ENCODE measurements around the gene SUMO3. TPM values are rescaled to one million over a fixed set of nuclear protein-coding genes. Genes with fewer than 3 reads are reported as not detected.

SUMO3 gene
- total and polyA plus RNA-seq, 2 experiments from 2014 or later = 90.8 to 103 TPM

GRCh38 chr21:44818640-44819011, 764 bp upstream of the SUMO3 start:
- peaks cover 43% of the 10 kb centered on the region for H3K9me3 Mint-ChIP-seq
- H2AFZ ChIP-seq = peak overlapping the region; percentile 59; the same call in 1 of the 2 replicates
- H3K4me3 Mint-ChIP-seq = peak overlapping the region; percentile 46; the same call in 2 of the 3 replicates
- H3K27me3 Mint-ChIP-seq (ENCODE audit: insufficient read depth, low read depth, poor library complexity) = peaks cover 24% of the 10 kb centered on the region
- peaks cover 31% of the 10 kb centered on the region for H3K79me2 ChIP-seq (replicated peaks; ENCODE audit: insufficient read depth)
- TF ChIP-seq EZH2phosphoT487 (IDR thresholded peaks at IDR 0.05; ENCODE audit: unreplicated experiment) (no peak), NANOG (IDR thresholded peaks at IDR 0.05; ENCODE audit: borderline replicate concordance) (no peak)
- H3K27ac Mint-ChIP-seq = no peak overlapping the region
- peak; percentile 47 for DNase-seq (ENCODE audit: low spot score)
- peak overlapping the region; percentile 84 for H3K4me2 ChIP-seq
- H3K4me1 Mint-ChIP-seq = peaks cover 10% of the 10 kb centered on the region
- peak; percentile 4 for ATAC-seq
- H3K27ac ChIP-seq (ENCODE audit: low read depth) = no peak overlapping the region
- 0 out of 2 replicates have a peak, but pooled peaks cover 4% of the 10 kb centered on the region for H3K4me1 ChIP-seq (ENCODE audit: insufficient read depth)
- H3K9me2 ChIP-seq (ENCODE audit: insufficient read depth) = no peaks in the 10 kb centered on the region
- H3K4me3 ChIP-seq = peak overlapping the region; percentile 79
- H3K27me3 ChIP-seq (ENCODE audit: insufficient read depth) = 0 out of 2 replicates have a peak, but pooled peaks cover 8% of the 10 kb centered on the region
- no peaks in the 10 kb centered on the region for H3F3A ChIP-seq (replicated peaks; ENCODE audit: low read depth)
- H3K36me3 ChIP-seq (ENCODE audit: insufficient read depth) = 0 out of 2 replicates have a peak, but pooled peaks cover 9% of the 10 kb centered on the region
- H4K20me1 ChIP-seq (replicated peaks; ENCODE audit: insufficient read depth) = peaks cover 10% of the 10 kb centered on the region
- peaks cover 32% of the 10 kb centered on the region for H3K36me3 Mint-ChIP-seq (ENCODE audit: low read depth)

GRCh38 chr21:44817506-44817880, 369 bp downstream of the SUMO3 start:
- Mint-ChIP-seq H3K4me3 (peak overlapping the region; percentile 71), H3K9me3 (peaks cover 32% of the 10 kb centered on the region), H3K4me1 (peaks cover 10% of the 10 kb centered on the region), H3K27ac (no peak overlapping the region), H3K27me3 (ENCODE audit: insufficient read depth, low read depth, poor library complexity) (peaks cover 24% of the 10 kb centered on the region), H3K36me3 (ENCODE audit: low read depth) (peaks cover 26% of the 10 kb centered on the region)
- peak overlapping the region; percentile 84 for H3K4me2 ChIP-seq
- H3K4me1 ChIP-seq (ENCODE audit: insufficient read depth) = 0 out of 2 replicates have a peak, but pooled peaks cover 4% of the 10 kb centered on the region
- H4K20me1 ChIP-seq (replicated peaks; ENCODE audit: insufficient read depth) = peaks cover 11% of the 10 kb centered on the region
- no peak overlapping the region for H3K27ac ChIP-seq (ENCODE audit: low read depth)
- 0 out of 2 replicates have a peak, but pooled peaks cover 6% of the 10 kb centered on the region for H3K36me3 ChIP-seq (ENCODE audit: insufficient read depth)
- H3K4me3 ChIP-seq = peak overlapping the region; percentile 79
- no peak overlapping the region for H2AFZ ChIP-seq
- no peaks in the 10 kb centered on the region for H3F3A ChIP-seq (replicated peaks; ENCODE audit: low read depth)
- DNase-seq (ENCODE audit: low spot score) = peak; percentile 91
- H3K9me2 ChIP-seq (ENCODE audit: insufficient read depth) = no peaks in the 10 kb centered on the region
- ATAC-seq = peak; percentile 66
- peaks cover 42% of the 10 kb centered on the region for H3K79me2 ChIP-seq (replicated peaks; ENCODE audit: insufficient read depth)
- 0 out of 2 replicates have a peak, but pooled peaks cover 8% of the 10 kb centered on the region for H3K27me3 ChIP-seq (ENCODE audit: insufficient read depth)
- TF ChIP-seq EZH2 (IDR thresholded peaks at IDR 0.05; ENCODE audit: low read depth, unreplicated experiment) (no peak), STAT1 (IDR thresholded peaks at IDR 0.05; ENCODE audit: unreplicated experiment) (no peak), POLR2AphosphoS5 (IDR thresholded peaks at IDR 0.05; ENCODE audit: low read depth) (no peak; the same call in 1 of the 2 replicates), ETS1 (IDR thresholded peaks at IDR 0.05) (no peak), REST (IDR thresholded peaks at IDR 0.05; ENCODE audit: unreplicated experiment) (no peak), CTCF (conservative IDR thresholded peaks at IDR 0.05; ENCODE audit: low read depth in 2 of 2) (no peak; a peak in 1 of 4 replicates), NANOG (IDR thresholded peaks at IDR 0.05; ENCODE audit: borderline replicate concordance) (no peak), EZH2phosphoT487 (IDR thresholded peaks at IDR 0.05; ENCODE audit: unreplicated experiment) (no peak), ZNF331 (CRISPR knock-in tag; IDR thresholded peaks at IDR 0.05; ENCODE audit: low read depth) (no peak)
